ENCODE data around the gene RHOF.

DNA sequence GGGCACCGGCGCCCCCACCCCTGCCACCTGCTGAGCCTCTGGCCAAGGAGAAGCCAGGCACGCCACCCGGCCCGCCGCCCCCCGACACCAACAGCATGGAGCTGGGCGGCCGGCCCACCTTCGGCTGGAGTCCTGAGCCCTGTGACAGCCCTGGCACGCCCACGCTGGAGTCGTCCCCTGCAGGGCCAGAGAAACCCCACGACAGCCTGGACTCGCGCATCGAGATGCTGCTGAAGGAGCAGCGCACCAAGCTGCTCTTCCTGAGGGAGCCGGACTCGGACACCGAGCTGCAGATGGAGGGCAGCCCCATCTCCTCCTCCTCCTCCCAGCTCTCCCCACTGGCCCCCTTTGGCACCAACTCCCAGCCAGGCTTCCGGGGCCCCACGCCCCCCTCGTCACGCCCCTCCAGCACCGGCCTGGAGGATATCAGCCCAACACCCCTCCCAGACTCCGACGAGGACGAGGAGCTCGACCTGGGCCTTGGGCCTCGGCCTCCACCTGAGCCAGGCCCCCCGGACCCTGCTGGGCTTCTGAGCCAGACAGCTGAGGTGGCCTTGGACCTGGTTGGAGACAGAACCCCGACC, 16.8 kb upstream of the RHOF start:
- TF ChIP-seq, protein P1, sequence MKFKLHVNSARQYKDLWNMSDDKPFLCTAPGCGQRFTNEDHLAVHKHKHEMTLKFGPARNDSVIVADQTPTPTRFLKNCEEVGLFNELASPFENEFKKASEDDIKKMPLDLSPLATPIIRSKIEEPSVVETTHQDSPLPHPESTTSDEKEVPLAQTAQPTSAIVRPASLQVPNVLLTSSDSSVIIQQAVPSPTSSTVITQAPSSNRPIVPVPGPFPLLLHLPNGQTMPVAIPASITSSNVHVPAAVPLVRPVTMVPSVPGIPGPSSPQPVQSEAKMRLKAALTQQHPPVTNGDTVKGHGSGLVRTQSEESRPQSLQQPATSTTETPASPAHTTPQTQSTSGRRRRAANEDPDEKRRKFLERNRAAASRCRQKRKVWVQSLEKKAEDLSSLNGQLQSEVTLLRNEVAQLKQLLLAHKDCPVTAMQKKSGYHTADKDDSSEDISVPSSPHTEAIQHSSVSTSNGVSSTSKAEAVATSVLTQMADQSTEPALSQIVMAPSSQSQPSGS (IDR thresholded peaks at IDR 0.05; ENCODE audit: low read length) = no peak
- TF ChIP-seq EZH2 (IDR thresholded peaks at IDR 0.05; ENCODE audit: low read depth, low read length, severe bottlenecking) = no peak
- no peak for TF ChIP-seq POLR2A (IDR thresholded peaks at IDR 0.05; ENCODE audit: control extremely low read depth in 1 of 2, low read depth in 2 of 2, low read length in 2 of 2)
- TF ChIP-seq, protein P2, sequence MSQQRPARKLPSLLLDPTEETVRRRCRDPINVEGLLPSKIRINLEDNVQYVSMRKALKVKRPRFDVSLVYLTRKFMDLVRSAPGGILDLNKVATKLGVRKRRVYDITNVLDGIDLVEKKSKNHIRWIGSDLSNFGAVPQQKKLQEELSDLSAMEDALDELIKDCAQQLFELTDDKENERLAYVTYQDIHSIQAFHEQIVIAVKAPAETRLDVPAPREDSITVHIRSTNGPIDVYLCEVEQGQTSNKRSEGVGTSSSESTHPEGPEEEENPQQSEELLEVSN (IDR thresholded peaks at IDR 0.05) = no peak
- TF ChIP-seq, protein P3, sequence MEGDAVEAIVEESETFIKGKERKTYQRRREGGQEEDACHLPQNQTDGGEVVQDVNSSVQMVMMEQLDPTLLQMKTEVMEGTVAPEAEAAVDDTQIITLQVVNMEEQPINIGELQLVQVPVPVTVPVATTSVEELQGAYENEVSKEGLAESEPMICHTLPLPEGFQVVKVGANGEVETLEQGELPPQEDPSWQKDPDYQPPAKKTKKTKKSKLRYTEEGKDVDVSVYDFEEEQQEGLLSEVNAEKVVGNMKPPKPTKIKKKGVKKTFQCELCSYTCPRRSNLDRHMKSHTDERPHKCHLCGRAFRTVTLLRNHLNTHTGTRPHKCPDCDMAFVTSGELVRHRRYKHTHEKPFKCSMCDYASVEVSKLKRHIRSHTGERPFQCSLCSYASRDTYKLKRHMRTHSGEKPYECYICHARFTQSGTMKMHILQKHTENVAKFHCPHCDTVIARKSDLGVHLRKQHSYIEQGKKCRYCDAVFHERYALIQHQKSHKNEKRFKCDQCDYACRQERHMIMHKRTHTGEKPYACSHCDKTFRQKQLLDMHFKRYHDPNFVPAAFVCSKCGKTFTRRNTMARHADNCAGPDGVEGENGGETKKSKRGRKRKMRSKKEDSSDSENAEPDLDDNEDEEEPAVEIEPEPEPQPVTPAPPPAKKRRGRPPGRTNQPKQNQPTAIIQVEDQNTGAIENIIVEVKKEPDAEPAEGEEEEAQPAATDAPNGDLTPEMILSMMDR (IDR thresholded peaks at IDR 0.05; ENCODE audit: control extremely low read depth in 1 of 3, insufficient read depth in 1 of 3, low read depth in 1 of 3, low read length in 3 of 3) = no peak
- no peak for TF ChIP-seq FOSL1 (IDR thresholded peaks at IDR 0.05; ENCODE audit: insufficient read depth, low read depth, low read length)
- TF ChIP-seq KDM1A (IDR thresholded peaks at IDR 0.05; ENCODE audit: borderline replicate concordance, low read length) = no peak
- TF ChIP-seq SUZ12 (IDR thresholded peaks at IDR 0.05; ENCODE audit: low read length) = no peak
- TF ChIP-seq TAF1 (IDR thresholded peaks at IDR 0.05; ENCODE audit: low read depth, low read length) = no peak
